Progenitor cell of endocrine pancreas (in vitro differentiated cells): ENCODE data around the gene P2RY8. TPM values are rescaled to one million over a fixed set of nuclear protein-coding genes. Genes with fewer than 3 reads are reported as not detected.
"Not testable (repeated sequence)": the region's sequence is repeated elsewhere in the genome, so short reads cannot be mapped to it uniquely, and the experiment has no call there.

Source experiments
- DNase-seq: peaks from one replicate; pipeline ENCODE4 v3.0.0; 2021; ENCODE audit warnings: low spot score; ENCODE audit not compliant: unreplicated experiment
- H3K27ac Mint-ChIP-seq: 2 replicates; pipeline ENCODE4 v1.8.0; 2021; ENCODE audit warnings: mild to moderate bottlenecking, moderate library complexity, mixed read lengths
- H3K27me3 Mint-ChIP-seq: 2 replicates; pipeline ENCODE4 v1.8.0; 2021; ENCODE audit warnings: mixed read lengths
- H3K36me3 Mint-ChIP-seq: 2 replicates; pipeline ENCODE4 v1.8.0; 2022; ENCODE audit warnings: mixed read lengths; ENCODE audit not compliant: insufficient read depth
- H3K4me1 Mint-ChIP-seq: 2 replicates; pipeline ENCODE4 v1.8.0; 2021; ENCODE audit warnings: low read depth, mixed read lengths
- H3K4me3 Mint-ChIP-seq: 2 replicates; pipeline ENCODE4 v1.8.0; 2021; ENCODE audit warnings: low read depth, mild to moderate bottlenecking, moderate library complexity, mixed read lengths
- H3K9me3 Mint-ChIP-seq: 2 replicates; pipeline ENCODE4 v1.8.0; 2021; ENCODE audit warnings: low read depth, mixed read lengths
- total RNA-seq: library from RNA; stranded (reverse); gene quantifications from 2 replicates; pipeline ENCODE4 v1.2.1, GENCODE V29; 2021
- TF ChIP-seq, protein P1 (sequence below): fragments of 200-600 bp; sonication (generic); IDR thresholded peaks from one replicate; pipeline ENCODE4 v1.5.0; 2021; ENCODE audit warnings: antibody characterized with exemption, mild to moderate bottlenecking; ENCODE audit not compliant: unreplicated experiment

Gene P2RY8
- total RNA-seq, 1 donor from 2014 or later = not detected

DNA sequence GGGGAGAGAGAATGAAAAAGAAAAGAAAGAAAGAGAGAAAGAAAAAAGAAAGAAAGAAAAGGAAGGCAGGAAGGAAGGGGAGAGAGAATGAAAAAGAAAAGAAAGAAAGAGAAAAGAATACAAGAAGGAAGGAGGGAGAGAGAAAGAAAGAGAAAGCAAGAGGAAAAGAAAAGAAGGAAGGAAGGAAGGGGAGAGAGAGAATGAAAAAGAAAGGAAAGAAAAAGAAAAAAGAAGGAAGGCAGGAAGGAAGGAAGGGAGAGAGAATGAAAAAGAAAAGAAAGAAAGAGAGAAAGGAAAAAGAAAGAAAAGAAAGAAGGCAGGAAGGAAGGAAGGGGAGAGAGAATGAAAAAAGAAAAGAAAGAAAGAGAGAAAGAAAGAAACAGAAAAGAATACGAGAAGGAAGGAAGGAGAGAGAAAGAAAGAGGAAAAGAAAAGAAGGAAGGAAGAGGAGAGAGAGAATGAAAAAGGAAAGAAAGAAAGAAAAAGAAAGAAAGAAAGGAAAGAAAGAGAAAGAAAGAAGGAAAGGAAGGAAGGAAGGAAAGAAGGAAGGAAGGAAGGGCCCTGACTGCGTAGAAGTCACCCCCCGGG lies 15.1 kb upstream of the P2RY8 start:
- H3K27me3 Mint-ChIP-seq = peaks cover 9% of the 10 kb centered on the region
- H3K4me3 Mint-ChIP-seq = no peak overlapping the region
- no peaks in the 10 kb centered on the region for H3K36me3 Mint-ChIP-seq
- H3K27ac Mint-ChIP-seq = no peak overlapping the region
- no peaks in the 10 kb centered on the region for H3K4me1 Mint-ChIP-seq
- TF ChIP-seq, protein P1, sequence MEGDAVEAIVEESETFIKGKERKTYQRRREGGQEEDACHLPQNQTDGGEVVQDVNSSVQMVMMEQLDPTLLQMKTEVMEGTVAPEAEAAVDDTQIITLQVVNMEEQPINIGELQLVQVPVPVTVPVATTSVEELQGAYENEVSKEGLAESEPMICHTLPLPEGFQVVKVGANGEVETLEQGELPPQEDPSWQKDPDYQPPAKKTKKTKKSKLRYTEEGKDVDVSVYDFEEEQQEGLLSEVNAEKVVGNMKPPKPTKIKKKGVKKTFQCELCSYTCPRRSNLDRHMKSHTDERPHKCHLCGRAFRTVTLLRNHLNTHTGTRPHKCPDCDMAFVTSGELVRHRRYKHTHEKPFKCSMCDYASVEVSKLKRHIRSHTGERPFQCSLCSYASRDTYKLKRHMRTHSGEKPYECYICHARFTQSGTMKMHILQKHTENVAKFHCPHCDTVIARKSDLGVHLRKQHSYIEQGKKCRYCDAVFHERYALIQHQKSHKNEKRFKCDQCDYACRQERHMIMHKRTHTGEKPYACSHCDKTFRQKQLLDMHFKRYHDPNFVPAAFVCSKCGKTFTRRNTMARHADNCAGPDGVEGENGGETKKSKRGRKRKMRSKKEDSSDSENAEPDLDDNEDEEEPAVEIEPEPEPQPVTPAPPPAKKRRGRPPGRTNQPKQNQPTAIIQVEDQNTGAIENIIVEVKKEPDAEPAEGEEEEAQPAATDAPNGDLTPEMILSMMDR = no peak
- DNase-seq = no peak
- peaks cover 7% of the 10 kb centered on the region for H3K9me3 Mint-ChIP-seq

DNA sequence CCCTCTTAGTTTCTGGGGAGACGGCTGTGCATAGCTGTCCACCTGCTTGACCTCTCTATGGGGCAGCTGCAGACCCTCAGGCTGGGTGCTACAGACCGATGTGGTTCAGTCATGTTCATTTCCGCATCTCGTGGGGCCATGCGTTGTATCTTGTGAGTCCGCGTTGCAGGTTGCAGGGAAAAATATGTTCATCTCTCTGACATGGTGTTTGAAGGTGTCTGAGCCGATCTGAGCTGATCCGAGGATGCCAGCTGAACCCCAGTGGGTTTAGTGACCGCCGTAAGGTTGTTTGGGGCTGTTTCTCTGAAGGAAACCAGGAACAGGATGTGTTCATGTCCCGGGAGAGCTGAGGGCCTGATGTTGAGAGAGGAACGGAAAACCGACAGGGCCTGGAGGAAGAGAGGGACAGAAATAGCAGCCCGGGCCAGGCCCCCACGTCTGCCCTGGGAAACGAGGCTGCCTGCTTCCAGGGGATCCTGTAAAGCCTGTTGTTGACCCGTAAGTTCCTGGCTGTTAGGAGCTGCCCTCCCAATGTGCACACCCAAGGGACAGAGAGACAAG lies 9.8 kb upstream of the P2RY8 start:
- no peak overlapping the region for H3K4me3 Mint-ChIP-seq
- peaks cover 2% of the 10 kb centered on the region for H3K27me3 Mint-ChIP-seq
- no peaks in the 10 kb centered on the region for H3K9me3 Mint-ChIP-seq
- no peaks in the 10 kb centered on the region for H3K36me3 Mint-ChIP-seq
- H3K27ac Mint-ChIP-seq = no peak overlapping the region
- DNase-seq = no peak
- no peaks in the 10 kb centered on the region for H3K4me1 Mint-ChIP-seq
- TF ChIP-seq, protein P1 = no peak

DNA sequence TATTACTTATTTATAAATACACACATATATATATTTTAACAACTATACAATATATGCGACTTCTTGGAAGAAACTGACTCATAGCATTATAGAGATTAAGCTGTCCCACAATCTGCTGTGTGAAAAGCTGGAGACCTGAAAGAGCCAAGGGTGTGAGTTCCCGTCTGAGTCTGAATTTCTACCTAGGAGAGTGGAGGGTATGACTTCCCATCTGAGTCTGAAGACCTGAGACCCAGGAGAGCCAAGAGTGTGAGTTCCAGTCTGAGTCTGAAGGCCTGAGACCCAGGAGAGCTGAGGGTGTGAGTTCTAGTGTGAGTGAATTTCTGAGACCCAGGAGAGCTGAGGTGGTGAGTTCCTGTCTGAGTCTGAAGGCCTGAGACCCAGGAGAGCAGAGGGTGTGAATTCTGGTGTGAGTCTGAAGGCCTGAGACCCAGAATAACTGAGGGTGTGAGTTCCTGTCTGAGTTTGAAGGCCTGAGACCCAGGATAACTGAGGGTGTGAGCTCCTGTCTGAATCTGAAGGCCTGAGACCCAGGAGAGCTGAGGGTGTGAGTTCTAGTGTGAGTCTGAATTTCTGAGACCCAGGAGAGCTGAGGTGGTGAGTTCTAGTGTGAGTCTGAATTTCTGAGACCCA lies 8.9 kb upstream of the P2RY8 start:
- TF ChIP-seq, protein P1 = no peak
- no peaks in the 10 kb centered on the region for H3K27me3 Mint-ChIP-seq
- DNase-seq = no peak

DNA sequence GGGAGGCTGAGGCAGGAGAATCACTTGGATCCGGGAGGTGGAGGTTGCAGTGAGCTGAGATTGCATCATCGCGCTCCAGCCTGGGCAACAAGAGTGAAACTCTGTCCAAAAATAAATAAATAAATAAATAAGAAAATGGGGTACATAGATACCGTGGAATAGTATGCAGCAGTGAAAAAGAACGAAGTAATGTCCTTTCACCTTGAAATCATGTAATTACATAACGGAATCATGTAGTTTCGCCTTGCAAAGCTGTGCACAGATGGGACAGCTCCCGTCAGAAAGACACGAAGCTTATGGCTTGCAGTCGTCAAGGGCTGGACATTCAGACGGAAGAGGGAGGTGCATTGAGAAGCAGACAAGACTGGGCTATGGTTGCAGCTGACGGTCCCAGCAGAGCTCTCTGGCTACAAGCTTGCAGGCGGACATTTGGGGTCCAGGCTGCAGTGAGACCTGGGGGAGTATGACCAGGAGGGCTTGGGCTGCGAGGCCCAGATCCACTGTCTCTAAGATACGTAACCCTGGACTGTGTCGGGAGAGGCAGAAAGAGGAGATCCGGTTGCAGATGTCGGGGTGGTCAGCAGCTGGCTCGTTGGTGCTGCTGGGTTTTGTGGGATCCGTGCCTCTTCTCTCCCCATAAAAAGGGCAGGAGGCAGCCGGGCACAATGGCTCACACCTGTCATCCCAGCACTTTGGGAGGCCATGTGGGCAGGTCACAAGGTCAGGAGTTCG lies 6.2 kb upstream of the P2RY8 start:
- no peak for DNase-seq
- TF ChIP-seq, protein P1 = no peak
- H3K4me1 Mint-ChIP-seq = no peaks in the 10 kb centered on the region
- H3K27me3 Mint-ChIP-seq = no peaks in the 10 kb centered on the region
- H3K27ac Mint-ChIP-seq = no peak overlapping the region
- no peaks in the 10 kb centered on the region for H3K9me3 Mint-ChIP-seq
- no peak overlapping the region for H3K4me3 Mint-ChIP-seq
- no peaks in the 10 kb centered on the region for H3K36me3 Mint-ChIP-seq

More for the DNA sequence above, 8.9 kb upstream of the P2RY8 start:
- Mint-ChIP-seq H3K27ac (no peak overlapping the region), H3K36me3 (no peaks in the 10 kb centered on the region), H3K4me3 (no peak overlapping the region), H3K4me1 (no peaks in the 10 kb centered on the region), H3K9me3 (no peaks in the 10 kb centered on the region)

DNA sequence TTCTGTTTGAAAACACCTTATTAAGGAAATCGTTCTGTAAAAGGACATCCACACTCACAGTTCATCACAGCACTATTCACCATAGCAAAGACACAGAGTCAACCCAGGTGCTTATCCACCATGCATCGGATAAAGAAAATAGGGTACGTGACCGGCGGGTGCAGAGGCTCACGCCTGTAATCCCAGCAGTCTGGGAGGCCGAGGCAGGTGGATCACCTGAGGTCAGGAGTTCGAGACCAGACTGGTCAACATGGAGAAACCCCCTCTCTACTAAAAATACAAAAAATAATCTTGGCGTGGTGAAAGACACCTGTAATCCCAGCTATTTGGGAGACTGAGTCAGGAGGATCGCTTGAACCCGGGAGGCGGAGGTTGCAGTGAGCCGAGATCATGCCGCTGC lies 2.2 kb upstream of the P2RY8 start:
- H3K9me3 Mint-ChIP-seq, H3K27ac Mint-ChIP-seq, H3K4me1 Mint-ChIP-seq, H3K27me3 Mint-ChIP-seq, DNase-seq, H3K4me3 Mint-ChIP-seq, H3K36me3 Mint-ChIP-seq: not testable (repeated sequence)

DNA sequence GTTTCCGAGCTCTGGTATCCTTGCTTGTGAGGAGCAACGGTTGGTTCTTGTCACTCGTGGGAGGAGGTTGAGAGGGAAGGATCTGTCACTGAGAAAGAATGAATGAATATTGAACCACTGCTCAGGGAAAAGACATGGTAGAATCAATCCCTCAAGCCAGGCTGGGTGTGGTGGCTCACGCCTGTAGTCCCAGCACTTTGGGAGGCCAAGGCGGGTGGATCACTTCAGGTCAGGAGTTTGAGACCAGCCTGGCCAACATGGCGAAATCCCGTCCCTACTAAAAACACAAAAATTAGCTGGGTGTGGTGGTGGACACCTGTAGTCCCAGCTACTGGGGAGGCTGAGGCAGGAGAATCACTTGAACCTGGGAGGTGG lies 718 bp upstream of the P2RY8 start:
- DNase-seq, H3K27ac Mint-ChIP-seq, H3K27me3 Mint-ChIP-seq, H3K9me3 Mint-ChIP-seq, H3K4me3 Mint-ChIP-seq, H3K4me1 Mint-ChIP-seq, H3K36me3 Mint-ChIP-seq: not testable (repeated sequence)
